AG09309 (cell line): ENCODE data around the gene FBN1.

Experiments
- DNase-seq: peaks from one replicate; pipeline ENCODE4 v3.0.0-alpha.2; 2010; ENCODE audit warnings: low read depth
- H3K4me3 ChIP-seq: 2 replicates; pipeline ENCODE4 v1.5.1; 2011; ENCODE audit warnings: mild to moderate bottlenecking, low read depth, low read length, moderate library complexity; ENCODE audit not compliant: control insufficient read depth
- TF ChIP-seq, protein P1 (sequence below): IDR thresholded peaks from 2 replicates; pipeline ENCODE4 v1.5.1; 2011; ENCODE audit warnings: mild to moderate bottlenecking, low read depth, low read length, inconsistent platforms; ENCODE audit not compliant: insufficient read depth, control insufficient read depth; ENCODE audit errors: missing control alignments

The FBN1 gene

DNA sequence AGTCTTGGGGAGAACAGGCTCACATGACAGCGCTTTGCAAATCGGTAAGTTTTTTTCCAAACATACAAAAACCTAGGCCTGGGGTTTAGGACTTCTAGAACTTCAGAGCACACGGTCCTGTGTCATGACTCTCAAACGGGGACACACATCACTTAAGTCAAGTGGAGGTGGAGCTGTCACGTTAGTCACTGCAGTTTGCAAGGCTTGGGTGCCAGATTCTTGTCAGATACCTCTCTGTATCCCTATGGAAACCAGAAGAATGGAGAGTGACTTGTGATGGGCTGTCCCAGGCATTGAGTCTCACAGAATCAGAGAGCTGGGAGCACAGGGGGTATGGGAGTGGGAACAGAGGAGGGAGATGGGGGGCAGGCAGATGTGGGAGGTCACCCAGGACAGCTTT, 249.5 kb downstream of the FBN1 start:
- no peak overlapping the region for H3K4me3 ChIP-seq
- DNase-seq, result no peak
- TF ChIP-seq, protein P1, sequence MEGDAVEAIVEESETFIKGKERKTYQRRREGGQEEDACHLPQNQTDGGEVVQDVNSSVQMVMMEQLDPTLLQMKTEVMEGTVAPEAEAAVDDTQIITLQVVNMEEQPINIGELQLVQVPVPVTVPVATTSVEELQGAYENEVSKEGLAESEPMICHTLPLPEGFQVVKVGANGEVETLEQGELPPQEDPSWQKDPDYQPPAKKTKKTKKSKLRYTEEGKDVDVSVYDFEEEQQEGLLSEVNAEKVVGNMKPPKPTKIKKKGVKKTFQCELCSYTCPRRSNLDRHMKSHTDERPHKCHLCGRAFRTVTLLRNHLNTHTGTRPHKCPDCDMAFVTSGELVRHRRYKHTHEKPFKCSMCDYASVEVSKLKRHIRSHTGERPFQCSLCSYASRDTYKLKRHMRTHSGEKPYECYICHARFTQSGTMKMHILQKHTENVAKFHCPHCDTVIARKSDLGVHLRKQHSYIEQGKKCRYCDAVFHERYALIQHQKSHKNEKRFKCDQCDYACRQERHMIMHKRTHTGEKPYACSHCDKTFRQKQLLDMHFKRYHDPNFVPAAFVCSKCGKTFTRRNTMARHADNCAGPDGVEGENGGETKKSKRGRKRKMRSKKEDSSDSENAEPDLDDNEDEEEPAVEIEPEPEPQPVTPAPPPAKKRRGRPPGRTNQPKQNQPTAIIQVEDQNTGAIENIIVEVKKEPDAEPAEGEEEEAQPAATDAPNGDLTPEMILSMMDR, result no peak

DNA sequence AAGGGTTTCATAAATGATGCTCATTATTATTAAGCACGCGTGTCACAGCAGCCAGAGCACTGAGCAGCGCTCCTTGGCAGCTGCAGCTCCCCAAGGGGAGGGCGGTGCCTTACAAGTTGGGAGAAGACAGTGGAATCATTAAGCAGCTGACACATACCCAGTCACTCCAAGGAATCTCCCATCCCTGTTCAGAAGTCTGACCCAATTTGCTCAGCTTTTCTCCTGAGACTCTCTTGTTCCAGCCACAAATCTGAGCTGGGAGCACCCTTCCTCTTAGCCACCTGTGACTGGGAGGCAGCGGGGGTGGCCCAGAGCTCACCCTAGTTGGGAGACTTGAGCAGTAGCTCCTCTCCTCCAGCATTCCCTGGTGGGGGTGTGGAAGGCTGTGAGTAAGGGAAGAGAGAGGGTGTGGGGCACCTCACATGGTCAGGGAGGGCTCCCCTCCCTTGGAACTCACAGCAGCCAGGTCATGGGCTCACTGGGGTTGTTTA, 249.9 kb downstream of the FBN1 start:
- DNase-seq, result no peak
- TF ChIP-seq, protein P1, result no peak
- no peak overlapping the region for H3K4me3 ChIP-seq

- DNase-seq, result no peak
- no peak overlapping the region for H3K4me3 ChIP-seq
- TF ChIP-seq, protein P1, result no peak
Measured at GRCh38 chr15:48394970-48395369, 250.5 kb downstream of the FBN1 start.

DNA sequence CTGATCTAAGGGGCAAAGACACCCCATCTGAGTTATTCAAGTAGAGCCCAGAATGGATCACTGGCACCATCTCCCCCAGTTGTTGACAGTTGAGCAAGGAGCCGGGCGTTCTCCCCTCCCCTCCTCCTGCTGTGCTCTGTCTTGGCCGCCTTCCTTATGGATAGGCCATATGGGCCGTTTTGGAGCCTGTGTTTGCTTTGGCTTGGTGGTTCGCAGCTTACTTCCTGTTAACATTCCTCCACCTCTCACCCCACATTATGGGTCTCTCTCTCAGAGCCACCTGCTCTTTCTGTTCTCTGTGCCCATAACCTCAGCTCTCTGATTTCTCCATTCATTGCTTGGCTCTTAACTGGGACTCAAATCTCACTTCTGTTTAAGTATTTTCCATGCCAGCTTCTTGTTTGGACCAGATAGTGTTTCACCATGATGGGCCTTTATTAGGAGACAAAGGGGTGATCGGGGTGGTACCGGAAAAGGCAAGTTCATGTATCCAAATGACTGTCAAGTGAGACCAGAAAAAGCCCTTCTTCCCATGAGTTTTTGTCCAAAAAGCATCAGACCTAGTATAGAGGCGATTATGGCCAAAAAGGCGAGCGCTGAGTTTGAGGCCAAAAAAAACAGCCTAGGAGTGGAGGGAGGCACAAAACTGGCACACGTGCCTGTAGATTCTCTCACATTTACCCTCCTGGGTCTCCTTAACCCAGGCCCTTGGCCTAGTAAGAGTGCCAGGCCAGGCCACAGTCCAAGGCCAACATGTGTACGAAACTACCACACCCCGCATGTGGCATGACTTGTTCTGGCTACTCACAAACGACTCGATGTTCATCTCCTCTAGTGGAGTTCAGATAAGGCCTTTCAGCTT, 251.6 kb downstream of the FBN1 start:
- H3K4me3 ChIP-seq, result no peak overlapping the region
- TF ChIP-seq, protein P1, result no peak
- DNase-seq, result no peak

DNA sequence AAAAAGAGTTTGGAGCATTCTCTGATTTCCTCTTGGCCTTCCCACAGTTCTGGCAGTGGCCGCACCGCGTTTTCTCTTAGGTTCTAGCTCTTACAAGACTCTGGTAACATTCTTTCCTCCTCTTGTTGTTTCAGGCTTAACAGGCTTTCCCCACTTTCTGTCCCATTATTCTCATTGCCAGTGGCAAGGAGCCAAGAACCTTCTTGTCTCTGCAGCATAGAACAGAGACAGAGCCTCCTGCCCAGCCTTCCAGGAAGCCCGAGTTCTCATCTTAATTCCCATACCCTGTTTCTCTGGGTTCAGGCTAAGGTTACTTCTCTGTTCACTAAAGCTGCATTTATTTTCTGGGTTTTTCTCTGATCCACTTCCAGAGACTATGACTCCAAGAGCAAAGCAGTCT, 253.2 kb downstream of the FBN1 start:
- no peak for DNase-seq
- TF ChIP-seq, protein P1, result no peak
- no peak overlapping the region for H3K4me3 ChIP-seq

DNA sequence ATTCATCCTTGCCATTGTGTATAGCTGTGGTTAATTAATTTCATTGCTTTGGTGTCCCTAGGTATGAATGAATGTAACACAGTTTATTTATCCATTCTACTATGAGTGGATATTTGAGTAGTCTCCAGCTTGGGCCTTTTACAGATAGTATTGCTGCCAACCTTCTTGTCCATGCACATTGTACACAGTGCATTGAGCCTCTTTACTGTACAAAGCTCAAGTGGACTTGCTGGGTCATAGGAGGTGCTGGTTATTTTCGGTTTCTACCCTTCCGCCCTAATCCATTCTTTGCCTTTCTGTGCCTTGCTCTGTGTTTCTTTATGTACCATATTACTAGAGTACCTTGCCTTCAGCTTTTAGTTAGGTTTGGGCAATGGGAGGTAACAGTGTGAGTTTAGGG, 253.6 kb downstream of the FBN1 start:
- no peak overlapping the region for H3K4me3 ChIP-seq
- TF ChIP-seq, protein P1, result no peak
- no peak for DNase-seq
